K562 (cell line): Measurements from ENCODE around the gene ESAM. TPM values are rescaled to one million over a fixed set of nuclear protein-coding genes. Genes with fewer than 3 reads are reported as not detected.

Experiments
- ATAC-seq: fragments of 200-7000 bp; cut with Tn5 transposase; 3 replicates; pipeline ENCODE4 v1.9.1; 2020; ENCODE audit warnings: moderate library complexity
- BruUV-seq: library from RNA; stranded (reverse); fragments of 400-500 nt; replicated peaks from 2 replicates; lab custom pipeline; 2021; lab: Mats Ljungman, UMichigan
- CTCF ChIA-PET: fragments of 300-600 bp; formaldehyde crosslinking; extraction: SDS; loops from one replicate; lab custom pipeline; 2021; ENCODE audit warnings: low intra/inter-chr PET ratio; lab: Yijun Ruan, JAX
- POLR2A ChIA-PET: fragments of 300-600, 350-650 bp; sonication (Branson Sonifier 250); formaldehyde crosslinking; extraction: SDS; loops from one replicate; lab custom pipeline; 2021; ENCODE audit warnings: antibody characterized with exemption, inconsistent platforms; lab: Yijun Ruan, JAX
- DNase-seq, 4 experiments: peaks; one replicate each; pipeline versions ENCODE4 v3.0.0 to v3.0.0-alpha.2; 2011 to 2018; ENCODE audit warnings: low spot score in 3 of 4, mixed read lengths in 3 of 4; ENCODE audit errors: extremely low read depth in 1 of 4
- FAIRE-seq: peaks from 2 replicates; lab custom pipeline; 2011; peaks lifted over from hg19 to GRCh38; lab: Jason Lieb, UNC
- H2AFZ ChIP-seq: 2 replicates; pipeline ENCODE4 v1.6.0; 2011; ENCODE audit warnings: low read depth, low read length, control low read depth, inconsistent platforms
- H3K27ac ChIP-seq: fragments of 200-600 bp; 3 replicates; pipeline ENCODE4 v1.8.0; 2011; ENCODE audit warnings: low read depth, mild to moderate bottlenecking, control low read depth, inconsistent platforms, low read length, moderate library complexity, mixed read lengths; ENCODE audit errors: extremely low read depth
- H3K27me3 ChIP-seq, 2 experiments: fragments of 300-600 bp in 1 of 2; 2 replicates in 1 of 2; 3 replicates in 1 of 2; pipeline versions ENCODE4 v1.6.0 to v1.8.0; 2011; ENCODE audit warnings: inconsistent platforms in 2 of 2, low read length in 2 of 2, mild to moderate bottlenecking in 1 of 2, mixed read lengths in 1 of 2, moderate library complexity in 1 of 2; ENCODE audit not compliant: control insufficient read depth in 2 of 2, insufficient read depth in 2 of 2
- H3K36me3 ChIP-seq: fragments of 300-600 bp; 3 replicates; pipeline ENCODE4 v1.8.0; 2011; ENCODE audit warnings: mild to moderate bottlenecking, low read length, inconsistent platforms; ENCODE audit not compliant: control insufficient read depth, insufficient read depth
- H3K4me1 ChIP-seq, 2 experiments: fragments of 200-600 bp in 1 of 2; replicated peaks in 1 of 2; 2 replicates in 1 of 2; 3 replicates in 1 of 2; pipeline versions ENCODE4 v1.5.1 to v1.8.0; 2011; ENCODE audit warnings: inconsistent platforms in 2 of 2, low read length in 2 of 2, mild to moderate bottlenecking in 1 of 2, mixed read lengths in 1 of 2, moderate library complexity in 1 of 2; ENCODE audit not compliant: control insufficient read depth in 2 of 2, insufficient read depth in 2 of 2
- H3K4me2 ChIP-seq: 2 replicates; pipeline ENCODE4 v1.6.1; 2011; ENCODE audit warnings: low read length, control low read depth, inconsistent platforms, mixed read lengths; ENCODE audit not compliant: insufficient read depth
- H3K4me3 ChIP-seq: fragments of 200-600 bp; sonication (generic), shearing (Covaris generic); 2 replicates; pipeline ENCODE4 v1.5.1; 2016; ENCODE audit warnings: control low read depth, inconsistent platforms
- H3K79me2 ChIP-seq: fragments of 200-600 bp; 3 replicates; pipeline ENCODE4 v1.8.0; 2011; ENCODE audit warnings: low read length, inconsistent platforms; ENCODE audit not compliant: control insufficient read depth, insufficient read depth
- H3K9ac ChIP-seq, 2 experiments: 2 replicates each; pipeline versions ENCODE4 v1.6.0 to v1.6.1; 2011; ENCODE audit warnings: low read depth in 2 of 2, low read length in 2 of 2, control low read depth in 1 of 2, inconsistent platforms in 1 of 2, mild to moderate bottlenecking in 1 of 2, mixed read lengths in 1 of 2; ENCODE audit not compliant: insufficient read depth in 1 of 2
- H3K9me1 ChIP-seq: one replicate; pipeline ENCODE4 v1.6.0; 2011; ENCODE audit warnings: inconsistent platforms, mild to moderate bottlenecking, low read length, moderate library complexity; ENCODE audit not compliant: control insufficient read depth, insufficient read depth
- H3K9me3 ChIP-seq: replicated peaks from 2 replicates; pipeline ENCODE4 v1.5.1; 2011; ENCODE audit warnings: low read depth, low read length, inconsistent platforms; ENCODE audit not compliant: control insufficient read depth, insufficient read depth
- H4K20me1 ChIP-seq: replicated peaks from 2 replicates; pipeline ENCODE4 v1.6.1; 2011; ENCODE audit warnings: low read length, inconsistent platforms, mixed read lengths; ENCODE audit not compliant: control insufficient read depth, insufficient read depth
- ARID1B ChIP-seq: fragments of 450-650 bp; IDR thresholded peaks from 2 replicates; pipeline ENCODE4 v1.6.1; 2016; ENCODE audit warnings: antibody characterized with exemption, mild to moderate bottlenecking, inconsistent platforms
- DPF2 ChIP-seq: fragments of 450-650 bp; IDR thresholded peaks from 2 replicates; pipeline ENCODE4 v1.6.1; 2016
- FOSL1 ChIP-seq: fragments of 200-800 bp; sonication (Bioruptor generic); conservative IDR thresholded peaks from 2 replicates; pipeline ENCODE4 v1.6.1; 2016; ENCODE audit warnings: missing genetic modification characterization, missing compliant biosample characterization
- JUN ChIP-seq, 2 experiments: sonication (generic) in 1 of 2; formaldehyde crosslinking in 1 of 2; IDR thresholded peaks; 2 replicates each; pipeline versions ENCODE4 v1.6.1 to v1.8.0; 2012 to 2022; ENCODE audit warnings: borderline replicate concordance in 2 of 2, mild to moderate bottlenecking in 2 of 2, improper control_type of control experiment in 1 of 2, low read depth in 1 of 2, low read length in 1 of 2, missing genetic modification reagents in 1 of 2
- JUND ChIP-seq, 2 experiments: IDR thresholded peaks; 2 replicates in 1 of 2; 3 replicates in 1 of 2; pipeline ENCODE4 v1.6.1; 2011; ENCODE audit warnings: borderline replicate concordance in 2 of 2, low read depth in 2 of 2, low read length in 2 of 2, improper control_type of control experiment in 1 of 2, missing biosample characterization in 1 of 2, missing genetic modification characterization in 1 of 2, missing genetic modification reagents in 1 of 2
- MAFF ChIP-seq: IDR thresholded peaks from 2 replicates; pipeline ENCODE4 v1.6.1; 2012; ENCODE audit warnings: low read length, improper control_type of control experiment
- NCOA2 ChIP-seq, 2 experiments: fragments of 450-650 bp; IDR thresholded peaks; 2 replicates each; pipeline ENCODE4 v1.6.1; 2018; ENCODE audit warnings: mild to moderate bottlenecking in 2 of 2, moderate library complexity in 1 of 2; ENCODE audit not compliant: partially characterized antibody in 2 of 2
- NR2C2 ChIP-seq, 2 experiments: fragments of 200-800 bp in 1 of 2; sonication (Bioruptor generic) in 1 of 2; sonication (generic) in 1 of 2; formaldehyde crosslinking in 1 of 2; IDR thresholded peaks; 2 replicates each; pipeline versions ENCODE4 v1.6.1 to v1.8.0; 2016 to 2022; ENCODE audit warnings: mild to moderate bottlenecking in 1 of 2, missing compliant biosample characterization in 1 of 2, missing genetic modification characterization in 1 of 2, missing genetic modification reagents in 1 of 2
- SMARCA4 ChIP-seq: fragments of 450-650 bp; IDR thresholded peaks from 2 replicates; pipeline ENCODE4 v1.6.1; 2016
- SMARCC2 ChIP-seq: fragments of 450-650 bp; IDR thresholded peaks from 2 replicates; pipeline ENCODE4 v1.6.1; 2017; ENCODE audit warnings: antibody characterized with exemption, moderate library complexity, mild to moderate bottlenecking, low read depth
- SMARCE1 ChIP-seq: fragments of 450-650 bp; IDR thresholded peaks from 2 replicates; pipeline ENCODE4 v1.7.1; 2016; ENCODE audit warnings: mild to moderate bottlenecking
- ZBTB33 ChIP-seq: sonication (generic); formaldehyde crosslinking; IDR thresholded peaks from 2 replicates; pipeline ENCODE4 v1.8.1; 2023; ENCODE audit warnings: mild to moderate bottlenecking, missing genetic modification reagents
- ZNF3 ChIP-seq: fragments of 250-450 bp; sonication (Bioruptor Pico); IDR thresholded peaks from 2 replicates; pipeline ENCODE4 v1.5.0; 2021; ENCODE audit warnings: mild to moderate bottlenecking, moderate library complexity
- ZNF316 ChIP-seq: fragments of 450-650 bp; IDR thresholded peaks from 2 replicates; pipeline ENCODE4 v1.6.1; 2016
- WGBS: fragments of 100-300 bp; shearing (Covaris generic); methylation state at CpG from one replicate; pipeline ENCODE4 v1.1.6; 2016; ENCODE audit warnings: low coverage, mixed read lengths; ENCODE audit not compliant: insufficient coverage; ENCODE audit errors: missing lambda C conversion rate; 5-methylcytosine and 5-hydroxymethylcytosine counted together
- in situ Hi-C: fragments of 300-500 bp; cut with MboI; formaldehyde crosslinking; loops from 4 replicates; pipeline ENCODE4 v1.15.0; 2018; ENCODE audit warnings: inconsistent platforms, mixed read lengths
- intact Hi-C: fragments of 100-400 bp; cut with micrococcal nuclease; formaldehyde crosslinking; loops from 2 replicates; pipeline ENCODE4 v1.14.2; 2022
- polyA plus RNA-seq, 8 experiments: library from polyadenylated mRNA; depleted of rRNA in 4 of 8; stranded (reverse) in 5 of 8; unstranded in 3 of 8; fragments of >200 nt; fragmentation: Nextera tagmentation in 2 of 8; fragmentation: Illumina TruSeq in 1 of 8; extraction: Ambion mirVana in 2 of 8; extraction: Trizol in 1 of 8; gene quantifications; 2 replicates each; pipeline versions ENCODE4 v1.2.1 to v1.2.3, GENCODE V29; 2011 to 2014; ENCODE audit warnings: inconsistent platforms in 1 of 8, missing spikeins in 1 of 8
- total RNA-seq, 7 experiments: library from RNA; depleted of rRNA in 6 of 7; stranded (reverse); fragments of >200 nt in 6 of 7; fragmentation: Illumina TruSeq in 2 of 7; extraction: Trizol in 2 of 7; gene quantifications; 2 replicates each; pipeline versions ENCODE4 v1.2.1 to v1.2.3, GENCODE V29; 2011 to 2021; ENCODE audit warnings: low replicate concordance in 1 of 7
- TF ChIP-seq, protein P1 (sequence below): sonication (generic); formaldehyde crosslinking; IDR thresholded peaks from 2 replicates; pipeline ENCODE4 v1.8.0; 2022; ENCODE audit warnings: mild to moderate bottlenecking, missing genetic modification reagents

ESAM gene
- total and polyA plus RNA-seq, 9 of the 15 experiments (the other 6 are each of a cell fraction or from before 2014, with no cell fraction given) = 0.06 to 1.5 (median 0.22) TPM

GRCh38 chr11:124769806-124770774, 8.0 kb upstream of the ESAM start:
- in situ Hi-C loops (loop anchor here (10.0 kb wide), 2 partner anchors 95 to 355 kb away; partner anchors contain the start of genes SIAE and SPA17), intact Hi-C loops (loop anchor here (10.0 kb wide), 1 partner anchor 355 kb away; no protein-coding TSS in a partner anchor)
- peak; percentile 73 for FAIRE-seq
- H2AFZ ChIP-seq = no peak overlapping the region
- no peaks in the 10 kb centered on the region for H4K20me1 ChIP-seq
- ChIA-PET CTCF (interaction anchor here (0.7 to 1.1 kb wide), 3 partner anchors 15 to 101 kb away, joined by 3 to 5 read pairs (median 3); no protein-coding TSS in a partner anchor), POLR2A (interaction anchor here (0.5 kb wide), 1 partner anchor 25 kb away, joined by 3 read pairs; no protein-coding TSS in a partner anchor)
- no peaks in the 10 kb centered on the region for H3K9me1 ChIP-seq
- 92% methylated on average over 7 of the region's 8 CpGs for WGBS
- H3K4me3 ChIP-seq = no peak overlapping the region
- H3K36me3 ChIP-seq = peaks cover 3% of the 10 kb centered on the region; the same call in 1 of the 3 replicates
- DNase-seq = peak in 1 of 4 experiments; percentile 50
- no peak overlapping the region for H3K9ac ChIP-seq
- H3K79me2 ChIP-seq = no peaks in the 10 kb centered on the region
- BruUV-seq = no TSS peak
- H3K4me2 ChIP-seq = no peak overlapping the region
- no peaks in the 10 kb centered on the region for H3K9me3 ChIP-seq
- H3K4me1 ChIP-seq = peaks cover 0 to 6% of the 10 kb centered on the region in 2 experiments; a peak in 1 of 5 replicates
- peak overlapping the region; percentile 52; the same call in 1 of the 3 replicates for H3K27ac ChIP-seq
- H3K27me3 ChIP-seq = no peaks in the 10 kb centered on the region
- ATAC-seq = peak; percentile 75; the same call in 2 of the 3 replicates
- TF ChIP-seq, protein P1, sequence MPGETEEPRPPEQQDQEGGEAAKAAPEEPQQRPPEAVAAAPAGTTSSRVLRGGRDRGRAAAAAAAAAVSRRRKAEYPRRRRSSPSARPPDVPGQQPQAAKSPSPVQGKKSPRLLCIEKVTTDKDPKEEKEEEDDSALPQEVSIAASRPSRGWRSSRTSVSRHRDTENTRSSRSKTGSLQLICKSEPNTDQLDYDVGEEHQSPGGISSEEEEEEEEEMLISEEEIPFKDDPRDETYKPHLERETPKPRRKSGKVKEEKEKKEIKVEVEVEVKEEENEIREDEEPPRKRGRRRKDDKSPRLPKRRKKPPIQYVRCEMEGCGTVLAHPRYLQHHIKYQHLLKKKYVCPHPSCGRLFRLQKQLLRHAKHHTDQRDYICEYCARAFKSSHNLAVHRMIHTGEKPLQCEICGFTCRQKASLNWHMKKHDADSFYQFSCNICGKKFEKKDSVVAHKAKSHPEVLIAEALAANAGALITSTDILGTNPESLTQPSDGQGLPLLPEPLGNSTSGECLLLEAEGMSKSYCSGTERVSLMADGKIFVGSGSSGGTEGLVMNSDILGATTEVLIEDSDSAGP (CRISPR knock-in tag) = no peak
- TF ChIP-seq ARID1B (peak; percentile 38; the same call in 1 of the 2 replicates), MAFF (no peak), JUND (IDR thresholded peaks at IDR 0.05; ENCODE audit: borderline replicate concordance, low read depth, low read length) (peak; percentile 74; the same call in 1 of the 2 replicates), JUND (tag; IDR thresholded peaks at IDR 0.05; ENCODE audit: borderline replicate concordance, low read depth, low read length) (peak; percentile 43; the same call in 2 of the 3 replicates), NCOA2 (IDR thresholded peaks at IDR 0.05; ENCODE audit: partially characterized antibody in 2 of 2) (no peak), ZNF3 (CRISPR knock-in tag) (no peak), JUN (IDR thresholded peaks at IDR 0.05; ENCODE audit: borderline replicate concordance, low read depth, low read length) (peak; percentile 64; the same call in 1 of the 2 replicates), JUN (CRISPR knock-in tag; IDR thresholded peaks at IDR 0.05; ENCODE audit: borderline replicate concordance) (no peak), ZNF316 (peak; percentile 34; the same call in 1 of the 2 replicates), DPF2 (peak; percentile 68), SMARCC2 (peak; percentile 51; the same call in 1 of the 2 replicates), FOSL1 (peak; percentile 84), ZBTB33 (CRISPR knock-in tag) (peak; percentile 72), SMARCE1 (peak; percentile 71), SMARCA4 (peak; percentile 77; the same call in 1 of the 2 replicates), NR2C2 (CRISPR knock-in tag; IDR thresholded peaks at IDR 0.05) (no peak), NR2C2 (tag; IDR thresholded peaks at IDR 0.05) (peak; percentile 47; the same call in 1 of the 2 replicates)
